Gastroesophageal sphincter (tissue), 3 donors: ENCODE results near the gene STAT4.

Experiments
- CTCF ChIP-seq, 4 experiments: fragments of 200-600 bp in 2 of 4; fragments of 450-650 bp in 2 of 4; sonication (generic) in 1 of 4; IDR thresholded peaks; one replicate each; pipeline ENCODE4 v1.5.1; 2017 to 2019; ENCODE audit warnings: antibody characterized with exemption in 4 of 4, mild to moderate bottlenecking in 2 of 4, moderate library complexity in 2 of 4
- POLR2AphosphoS5 ChIP-seq: sonication (generic); formaldehyde crosslinking; IDR thresholded peaks from one replicate; pipeline ENCODE4 v1.6.1; 2017; ENCODE audit warnings: antibody characterized with exemption

DNA sequence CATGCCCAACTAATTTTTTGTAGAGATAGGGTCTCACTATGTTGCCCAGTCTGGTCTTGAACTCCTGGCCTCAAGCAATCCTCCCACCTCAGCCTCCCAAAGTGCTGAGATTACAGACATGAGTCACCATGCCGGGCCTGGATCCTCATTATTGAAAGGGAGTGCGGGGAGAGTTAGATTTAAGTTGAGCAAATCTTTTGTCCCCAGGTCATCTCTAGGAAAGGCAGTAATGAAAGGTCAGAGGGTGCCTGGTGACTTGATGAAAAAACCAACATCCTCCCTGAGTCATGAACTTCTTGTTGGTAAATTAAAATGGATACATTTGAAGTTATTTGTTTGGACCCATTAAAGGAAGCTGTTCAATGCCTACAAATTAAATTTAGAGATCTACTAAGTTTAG is 25.1 kb downstream of the STAT4 start:
- TF ChIP-seq CTCF (IDR thresholded peaks at IDR 0.05) (no peak), POLR2AphosphoS5 (no peak)
